Right lobe of liver (tissue), 6 donors: Measurements from ENCODE around the gene CR2. TPM values are rescaled to one million over a fixed set of nuclear protein-coding genes. Genes with fewer than 3 reads are reported as not detected.

ENCODE experiments used
- ATAC-seq, 4 donors: fragments of 200-7000 bp; cut with Tn5 transposase; one replicate each; pipeline ENCODE4 v1.9.1; 2020; ENCODE audit warnings: mild to moderate bottlenecking in 4 of 4, moderate library complexity in 4 of 4
- DNase-seq, 3 donors: peaks; one replicate each; pipeline ENCODE4 v3.0.0-alpha.2; 2020
- H3K27ac ChIP-seq, 3 donors: fragments of 200-600 bp; one replicate each; pipeline ENCODE4 v1.8.0; 2022
- H3K27me3 ChIP-seq, 2 donors: fragments of 200-600 bp; one replicate each; pipeline ENCODE4 v1.8.0; 2022
- H3K36me3 ChIP-seq, 4 donors: fragments of 200-600 bp; sonication (generic) in 1 of 4; one replicate each; pipeline versions ENCODE4 v1.5.1 to v1.8.0; 2017 to 2022; ENCODE audit warnings: control low read depth in 1 of 4
- H3K4me1 ChIP-seq, 4 donors: fragments of 200-600 bp; sonication (generic) in 1 of 4; one replicate each; pipeline versions ENCODE4 v1.5.1 to v1.8.0; 2017 to 2022; ENCODE audit warnings: control low read depth in 1 of 4
- H3K4me3 ChIP-seq, 3 donors: fragments of 200-600 bp; one replicate each; pipeline ENCODE4 v1.8.0; 2022
- H3K9me3 ChIP-seq, 4 donors: fragments of 200-600 bp; sonication (generic) in 1 of 4; one replicate each; pipeline versions ENCODE4 v1.5.1 to v1.8.0; 2017 to 2022; ENCODE audit warnings: control low read depth in 1 of 4
- POLR2A ChIP-seq: fragments of 450-650 bp; IDR thresholded peaks from one replicate; pipeline ENCODE4 v1.6.1; 2017; ENCODE audit warnings: antibody characterized with exemption, mild to moderate bottlenecking
- WGBS: methylation state at CpG from one replicate; pipeline ENCODE4 v1.1.6; 2018; ENCODE audit warnings: low coverage, low lambda C conversion rate; ENCODE audit not compliant: insufficient coverage; ENCODE audit errors: missing lambda C conversion rate; 5-methylcytosine and 5-hydroxymethylcytosine counted together
- intact Hi-C, 2 donors: fragments of 100-400 bp; cut with DNase I; formaldehyde crosslinking; loops; one replicate each; pipeline versions ENCODE4 v1.11.2 to v1.14.1; 2022
- total RNA-seq, 6 experiments: library from RNA; depleted of rRNA in 2 of 6; stranded (reverse); fragments of >200 nt in 2 of 6; fragmentation: NEBNext Ultra II Directional in 3 of 6; extraction: Animal tissue kit (Norgen Biotek cat#: 25700) in 3 of 6; gene quantifications; one replicate each; pipeline versions ENCODE4 v1.1.0 to v1.2.4, GENCODE V29; 2016 to 2023
- TF ChIP-seq, protein P1 (sequence below), 4 donors: fragments of 200-600 bp in 3 of 4; fragments of 450-650 bp in 1 of 4; IDR thresholded peaks; one replicate each; pipeline versions ENCODE4 v1.5.1 to v1.8.0; 2016 to 2022; ENCODE audit warnings: antibody characterized with exemption in 4 of 4, mild to moderate bottlenecking in 2 of 4
- donor health status: DM: no; HTN: yes; CAD: no.
- donor health status: DM: no; HTN: no; CAD: no.
- donor health status: DM: no; HTN: no; CAD: no.
- donor health status: DM: no; HTN: yes; CAD: no.
- donor health status: DM: no; HTN: yes; CAD: no.

Gene CR2
- total RNA-seq, 6 experiments from 2014 or later: 0.07 TPM; not detected in 5

GRCh38 chr1:207499573-207499972, 45.4 kb downstream of the CR2 start:
- H3K27ac ChIP-seq: no peak overlapping the region
- peak; percentile 84 to 95 (median 91) for ATAC-seq

GRCh38 chr1:207500306-207500705, 46.2 kb downstream of the CR2 start:
- ATAC-seq: no peak
- DNase-seq: no peak
- H3K4me3 ChIP-seq: no peak overlapping the region
- H3K4me1 ChIP-seq: peaks cover 0 to 7% (median 0%) of the 10 kb centered on the region in 4 donors
- H3K36me3 ChIP-seq: no peaks in the 10 kb centered on the region
- TF ChIP-seq POLR2A: no peak
- TF ChIP-seq, protein P1, sequence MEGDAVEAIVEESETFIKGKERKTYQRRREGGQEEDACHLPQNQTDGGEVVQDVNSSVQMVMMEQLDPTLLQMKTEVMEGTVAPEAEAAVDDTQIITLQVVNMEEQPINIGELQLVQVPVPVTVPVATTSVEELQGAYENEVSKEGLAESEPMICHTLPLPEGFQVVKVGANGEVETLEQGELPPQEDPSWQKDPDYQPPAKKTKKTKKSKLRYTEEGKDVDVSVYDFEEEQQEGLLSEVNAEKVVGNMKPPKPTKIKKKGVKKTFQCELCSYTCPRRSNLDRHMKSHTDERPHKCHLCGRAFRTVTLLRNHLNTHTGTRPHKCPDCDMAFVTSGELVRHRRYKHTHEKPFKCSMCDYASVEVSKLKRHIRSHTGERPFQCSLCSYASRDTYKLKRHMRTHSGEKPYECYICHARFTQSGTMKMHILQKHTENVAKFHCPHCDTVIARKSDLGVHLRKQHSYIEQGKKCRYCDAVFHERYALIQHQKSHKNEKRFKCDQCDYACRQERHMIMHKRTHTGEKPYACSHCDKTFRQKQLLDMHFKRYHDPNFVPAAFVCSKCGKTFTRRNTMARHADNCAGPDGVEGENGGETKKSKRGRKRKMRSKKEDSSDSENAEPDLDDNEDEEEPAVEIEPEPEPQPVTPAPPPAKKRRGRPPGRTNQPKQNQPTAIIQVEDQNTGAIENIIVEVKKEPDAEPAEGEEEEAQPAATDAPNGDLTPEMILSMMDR (IDR thresholded peaks at IDR 0.05): no peak
- no peaks in the 10 kb centered on the region for H3K9me3 ChIP-seq
- intact Hi-C loops: no loop called here
- H3K27ac ChIP-seq: no peak overlapping the region
- H3K27me3 ChIP-seq: peaks cover 0 to 4% of the 10 kb centered on the region in 2 donors
- 58% methylated on average over 3 of the region's 3 CpGs for WGBS

More at GRCh38 chr1:207499573-207499972, 45.4 kb downstream of the CR2 start:
- Histone ChIP-seq H3K27me3 (peaks cover 0 to 4% of the 10 kb centered on the region in 2 donors), H3K36me3 (no peaks in the 10 kb centered on the region), H3K4me1 (peaks cover 0 to 7% (median 0%) of the 10 kb centered on the region in 4 donors), H3K4me3 (no peak overlapping the region), H3K9me3 (no peaks in the 10 kb centered on the region)
- intact Hi-C loops: no loop called here
- peak; percentile 65 to 66 (median 66) for DNase-seq
- WGBS: 0% methylated on average over 4 of the region's 4 CpGs
- TF ChIP-seq, protein P1 (IDR thresholded peaks at IDR 0.05): peak; percentile 73 to 88 (median 76)
- no peak for TF ChIP-seq POLR2A

DNA sequence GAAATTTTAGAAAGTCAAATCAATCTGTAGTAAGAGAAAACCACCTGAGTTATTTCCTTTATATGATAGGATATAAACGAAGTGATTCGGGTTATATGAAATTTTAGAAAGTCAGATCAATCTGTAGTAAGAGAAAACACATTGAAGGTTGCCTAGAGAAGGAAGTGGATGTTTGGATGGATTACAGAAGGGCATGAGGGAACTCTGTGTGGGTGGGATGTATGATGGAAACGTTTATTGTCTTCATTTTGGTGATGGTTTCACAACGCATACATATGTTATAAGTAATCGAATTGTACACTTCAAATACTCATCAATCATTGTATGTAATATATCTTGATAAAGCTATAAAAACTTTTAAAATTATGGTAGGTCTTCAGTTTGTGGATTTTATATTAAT, 46.9 kb downstream of the CR2 start:
- Histone ChIP-seq H3K4me1 (peaks cover 0 to 3% (median 0%) of the 10 kb centered on the region in 4 donors), H3K9me3 (no peaks in the 10 kb centered on the region), H3K36me3 (no peaks in the 10 kb centered on the region), H3K27me3 (no peaks in the 10 kb centered on the region), H3K27ac (no peak overlapping the region), H3K4me3 (no peak overlapping the region)
- DNase-seq (no peak), ATAC-seq (no peak)
- intact Hi-C loops: no loop called here
- WGBS: 22% methylated on average over 5 of the region's 5 CpGs
- no peak for TF ChIP-seq POLR2A
- TF ChIP-seq, protein P1 (IDR thresholded peaks at IDR 0.05): no peak

DNA sequence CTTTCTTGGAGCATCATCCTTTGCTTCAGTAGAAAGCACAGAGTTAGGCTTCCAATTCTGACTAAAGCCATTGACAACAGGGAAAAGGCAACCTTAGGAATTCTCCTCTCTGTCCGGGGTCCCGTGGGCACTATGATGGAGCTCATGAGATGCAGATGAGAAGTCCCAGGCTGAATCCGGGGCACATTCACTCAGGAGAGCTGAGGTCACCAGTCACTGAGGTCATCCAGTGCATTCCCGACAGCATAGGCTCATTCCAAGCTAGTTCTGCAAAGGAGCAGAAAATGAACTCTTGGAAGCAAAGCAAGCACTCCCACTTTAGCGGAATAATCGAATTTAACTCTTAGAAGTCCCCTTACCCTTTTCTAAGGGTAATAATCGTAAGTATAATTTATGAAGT, 48.6 kb downstream of the CR2 start:
- no peaks in the 10 kb centered on the region for H3K4me1 ChIP-seq
- H3K9me3 ChIP-seq: no peaks in the 10 kb centered on the region
- intact Hi-C loops: no loop called here
- ATAC-seq (peak in 1 of 4 donors; percentile 18), DNase-seq (no peak)
- H3K4me3 ChIP-seq: no peak overlapping the region
- no peak overlapping the region for H3K27ac ChIP-seq
- TF ChIP-seq, protein P1 (IDR thresholded peaks at IDR 0.05): no peak
- no peaks in the 10 kb centered on the region for H3K27me3 ChIP-seq
- H3K36me3 ChIP-seq: peaks cover 0 to 2% (median 0%) of the 10 kb centered on the region in 4 donors
- WGBS: 36% methylated on average over 7 of the region's 7 CpGs

- DNase-seq: no peak
- Histone ChIP-seq H3K27me3 (no peaks in the 10 kb centered on the region), H3K36me3 (peaks cover 0 to 2% (median 0%) of the 10 kb centered on the region in 4 donors), H3K9me3 (no peaks in the 10 kb centered on the region), H3K4me1 (no peaks in the 10 kb centered on the region), H3K27ac (no peak overlapping the region), H3K4me3 (no peak overlapping the region)
- TF ChIP-seq POLR2A: no peak
- TF ChIP-seq, protein P1 (IDR thresholded peaks at IDR 0.05): no peak
- intact Hi-C loops: no loop called here
- 65% methylated on average over 3 of the region's 3 CpGs for WGBS
- no peak for ATAC-seq
Measured at GRCh38 chr1:207503950-207504349, 49.8 kb downstream of the CR2 start.
